Measurements from ENCODE around the gene HIP1R. TPM values are rescaled to one million over a fixed set of nuclear protein-coding genes. Genes with fewer than 3 reads are reported as not detected.
A peak's percentile ranks its signal among the peaks of the same experiment; 100 is the strongest.

HIP1R gene
- polyA plus RNA-seq, 1 of the 3 experiments (the other 2 are of a cell fraction) = 20.6 TPM

- H3K9me3 ChIP-seq = no peaks in the 10 kb centered on the region
- no peak overlapping the region for H3K4me3 ChIP-seq (ENCODE audit: low read depth in 2 of 2, low read length in 1 of 2)
- H3K27ac ChIP-seq (ENCODE audit: low read depth in 2 of 2, low read length in 1 of 2) = no peak overlapping the region
- H3K9ac ChIP-seq = no peak overlapping the region
- H3F3A ChIP-seq (replicated peaks; ENCODE audit: insufficient read depth) = no peaks in the 10 kb centered on the region
- ChIA-PET CTCF (interaction anchor here (0.9 to 8.0 kb wide), 13 partner anchors 12 to 111 kb away, joined by 3 to 148 read pairs (median 8); no protein-coding TSS in a partner anchor), POLR2A (no interaction called here)
- 92% methylated on average over 17 of the region's 22 CpGs for WGBS (ENCODE audit: low lambda C conversion rate)
- H3K27me3 ChIP-seq (ENCODE audit: insufficient read depth) = no peaks in the 10 kb centered on the region
- TF ChIP-seq PBX3 (IDR thresholded peaks at IDR 0.05) (no peak), ZBTB33 (IDR thresholded peaks at IDR 0.05; ENCODE audit: borderline replicate concordance, low read depth) (no peak), EZH2phosphoT487 (IDR thresholded peaks at IDR 0.05; ENCODE audit: borderline replicate concordance, low read depth) (no peak), FOXJ3 (CRISPR knock-in tag; IDR thresholded peaks at IDR 0.05) (no peak), REST (IDR thresholded peaks at IDR 0.05; ENCODE audit: low read depth, low read length) (no peak)
- no peak overlapping the region for H2AFZ ChIP-seq (ENCODE audit: low read depth)
- H3K4me2 ChIP-seq = no peak overlapping the region
- no peaks in the 10 kb centered on the region for H3K9me2 ChIP-seq
- H3K36me3 ChIP-seq (replicated peaks in 1 of 2; ENCODE audit: control insufficient read depth in 1 of 2, insufficient read depth in 2 of 2, low read length in 1 of 2) = peaks cover 0 to 14% of the 10 kb centered on the region in 2 experiments
- peak; percentile 24 for DNase-seq
- no peaks in the 10 kb centered on the region for H4K20me1 ChIP-seq (ENCODE audit: insufficient read depth)
- H3K4me1 ChIP-seq (ENCODE audit: control insufficient read depth in 1 of 2, insufficient read depth in 2 of 2, low read depth in 1 of 2, low read length in 1 of 2) = peaks cover 0 to 23% of the 10 kb centered on the region in 2 experiments; a peak in 1 of 4 replicates
- no peaks in the 10 kb centered on the region for H3K79me2 ChIP-seq (ENCODE audit: insufficient read depth)
Observed at GRCh38 chr12:122858591-122859302, 23.5 kb downstream of the HIP1R start.

- Histone ChIP-seq H3K9me2 (no peaks in the 10 kb centered on the region), H3K27me3 (ENCODE audit: insufficient read depth) (no peaks in the 10 kb centered on the region), H3K4me2 (no peak overlapping the region), H4K20me1 (ENCODE audit: insufficient read depth) (no peaks in the 10 kb centered on the region), H3K27ac (ENCODE audit: low read depth in 2 of 2, low read length in 1 of 2) (no peak overlapping the region), H3K36me3 (replicated peaks in 1 of 2; ENCODE audit: control insufficient read depth in 1 of 2, insufficient read depth in 2 of 2, low read length in 1 of 2) (peaks cover 0 to 18% of the 10 kb centered on the region in 2 experiments), H3K4me1 (ENCODE audit: control insufficient read depth in 1 of 2, insufficient read depth in 2 of 2, low read depth in 1 of 2, low read length in 1 of 2) (peaks cover 0 to 20% of the 10 kb centered on the region in 2 experiments; a peak in 1 of 4 replicates), H3F3A (replicated peaks; ENCODE audit: insufficient read depth) (no peaks in the 10 kb centered on the region), H3K4me3 (ENCODE audit: low read depth in 2 of 2, low read length in 1 of 2) (no peak overlapping the region), H3K9ac (no peak overlapping the region), H2AFZ (ENCODE audit: low read depth) (no peak overlapping the region), H3K79me2 (ENCODE audit: insufficient read depth) (no peaks in the 10 kb centered on the region), H3K9me3 (no peaks in the 10 kb centered on the region)
- POLR2A ChIA-PET = no interaction called here
- DNase-seq = peak; percentile 38
- TF ChIP-seq ZBTB33 (IDR thresholded peaks at IDR 0.05; ENCODE audit: borderline replicate concordance, low read depth) (no peak), USF2 (IDR thresholded peaks at IDR 0.05; ENCODE audit: borderline replicate concordance, low read depth, low read length) (no peak)
- 86% methylated on average over 25 of the region's 26 CpGs for WGBS (ENCODE audit: low lambda C conversion rate)
- CTCF ChIA-PET = interaction anchor here (0.8 to 8.0 kb wide), 14 partner anchors 12 to 110 kb away, joined by 3 to 148 read pairs (median 9); partner anchors contain the start of gene ABCB9
Observed at GRCh38 chr12:122859303-122860039, 24.2 kb downstream of the HIP1R start.
